Measurements from ENCODE around the gene KCNQ5. TPM values are rescaled to one million over a fixed set of nuclear protein-coding genes. Genes with fewer than 3 reads are reported as not detected.

The KCNQ5 gene
- total RNA-seq, 1 experiment from 2014 or later = 2.0 TPM

DNA sequence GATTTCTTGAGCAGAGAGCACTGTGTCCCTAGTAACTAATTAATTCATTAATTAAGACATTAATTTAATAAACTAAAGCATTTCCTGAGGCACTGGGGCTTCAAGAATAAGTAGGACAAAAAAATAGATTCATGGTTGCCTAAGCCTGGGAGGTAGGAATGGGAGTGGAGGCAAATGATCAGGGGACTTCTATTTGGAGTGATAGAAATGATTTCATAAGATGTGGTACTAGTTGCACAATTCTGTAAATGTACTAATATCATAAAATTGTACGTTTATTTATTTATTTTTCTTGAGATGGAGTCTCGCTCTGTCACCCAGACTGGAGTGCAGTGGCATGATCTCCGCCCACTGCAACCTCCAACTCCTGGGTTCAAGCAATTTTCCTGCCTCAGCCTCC, 316.2 kb downstream of the KCNQ5 start:
- H3K27ac Mint-ChIP-seq = no peak overlapping the region
- TF ChIP-seq ZNF423 (CRISPR knock-in tag; IDR thresholded peaks at IDR 0.05) = no peak
- TF ChIP-seq, protein P1, sequence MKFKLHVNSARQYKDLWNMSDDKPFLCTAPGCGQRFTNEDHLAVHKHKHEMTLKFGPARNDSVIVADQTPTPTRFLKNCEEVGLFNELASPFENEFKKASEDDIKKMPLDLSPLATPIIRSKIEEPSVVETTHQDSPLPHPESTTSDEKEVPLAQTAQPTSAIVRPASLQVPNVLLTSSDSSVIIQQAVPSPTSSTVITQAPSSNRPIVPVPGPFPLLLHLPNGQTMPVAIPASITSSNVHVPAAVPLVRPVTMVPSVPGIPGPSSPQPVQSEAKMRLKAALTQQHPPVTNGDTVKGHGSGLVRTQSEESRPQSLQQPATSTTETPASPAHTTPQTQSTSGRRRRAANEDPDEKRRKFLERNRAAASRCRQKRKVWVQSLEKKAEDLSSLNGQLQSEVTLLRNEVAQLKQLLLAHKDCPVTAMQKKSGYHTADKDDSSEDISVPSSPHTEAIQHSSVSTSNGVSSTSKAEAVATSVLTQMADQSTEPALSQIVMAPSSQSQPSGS (CRISPR knock-in tag; IDR thresholded peaks at IDR 0.05; ENCODE audit: borderline replicate concordance, low read depth) = no peak
- TF ChIP-seq, protein P2, sequence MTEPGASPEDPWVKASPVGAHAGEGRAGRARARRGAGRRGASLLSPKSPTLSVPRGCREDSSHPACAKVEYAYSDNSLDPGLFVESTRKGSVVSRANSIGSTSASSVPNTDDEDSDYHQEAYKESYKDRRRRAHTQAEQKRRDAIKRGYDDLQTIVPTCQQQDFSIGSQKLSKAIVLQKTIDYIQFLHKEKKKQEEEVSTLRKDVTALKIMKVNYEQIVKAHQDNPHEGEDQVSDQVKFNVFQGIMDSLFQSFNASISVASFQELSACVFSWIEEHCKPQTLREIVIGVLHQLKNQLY (CRISPR knock-in tag; IDR thresholded peaks at IDR 0.05) = no peak
- no peak for TF ChIP-seq SMAD4 (CRISPR knock-in tag; IDR thresholded peaks at IDR 0.05)
- TF ChIP-seq, protein P3, sequence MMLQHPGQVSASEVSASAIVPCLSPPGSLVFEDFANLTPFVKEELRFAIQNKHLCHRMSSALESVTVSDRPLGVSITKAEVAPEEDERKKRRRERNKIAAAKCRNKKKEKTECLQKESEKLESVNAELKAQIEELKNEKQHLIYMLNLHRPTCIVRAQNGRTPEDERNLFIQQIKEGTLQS (CRISPR knock-in tag; conservative IDR thresholded peaks at IDR 0.05) = no peak
- TF ChIP-seq ZNF317 (CRISPR knock-in tag; IDR thresholded peaks at IDR 0.05; ENCODE audit: borderline replicate concordance, low read depth) = no peak
- TF ChIP-seq ZNF263 (CRISPR knock-in tag; IDR thresholded peaks at IDR 0.05; ENCODE audit: low read depth) = no peak
- TF ChIP-seq, protein P4, sequence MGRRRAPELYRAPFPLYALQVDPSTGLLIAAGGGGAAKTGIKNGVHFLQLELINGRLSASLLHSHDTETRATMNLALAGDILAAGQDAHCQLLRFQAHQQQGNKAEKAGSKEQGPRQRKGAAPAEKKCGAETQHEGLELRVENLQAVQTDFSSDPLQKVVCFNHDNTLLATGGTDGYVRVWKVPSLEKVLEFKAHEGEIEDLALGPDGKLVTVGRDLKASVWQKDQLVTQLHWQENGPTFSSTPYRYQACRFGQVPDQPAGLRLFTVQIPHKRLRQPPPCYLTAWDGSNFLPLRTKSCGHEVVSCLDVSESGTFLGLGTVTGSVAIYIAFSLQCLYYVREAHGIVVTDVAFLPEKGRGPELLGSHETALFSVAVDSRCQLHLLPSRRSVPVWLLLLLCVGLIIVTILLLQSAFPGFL (CRISPR knock-in tag; IDR thresholded peaks at IDR 0.05; ENCODE audit: borderline replicate concordance) = no peak
- no peak for TF ChIP-seq SOX15 (CRISPR knock-in tag; IDR thresholded peaks at IDR 0.05)
- TF ChIP-seq, protein P5, sequence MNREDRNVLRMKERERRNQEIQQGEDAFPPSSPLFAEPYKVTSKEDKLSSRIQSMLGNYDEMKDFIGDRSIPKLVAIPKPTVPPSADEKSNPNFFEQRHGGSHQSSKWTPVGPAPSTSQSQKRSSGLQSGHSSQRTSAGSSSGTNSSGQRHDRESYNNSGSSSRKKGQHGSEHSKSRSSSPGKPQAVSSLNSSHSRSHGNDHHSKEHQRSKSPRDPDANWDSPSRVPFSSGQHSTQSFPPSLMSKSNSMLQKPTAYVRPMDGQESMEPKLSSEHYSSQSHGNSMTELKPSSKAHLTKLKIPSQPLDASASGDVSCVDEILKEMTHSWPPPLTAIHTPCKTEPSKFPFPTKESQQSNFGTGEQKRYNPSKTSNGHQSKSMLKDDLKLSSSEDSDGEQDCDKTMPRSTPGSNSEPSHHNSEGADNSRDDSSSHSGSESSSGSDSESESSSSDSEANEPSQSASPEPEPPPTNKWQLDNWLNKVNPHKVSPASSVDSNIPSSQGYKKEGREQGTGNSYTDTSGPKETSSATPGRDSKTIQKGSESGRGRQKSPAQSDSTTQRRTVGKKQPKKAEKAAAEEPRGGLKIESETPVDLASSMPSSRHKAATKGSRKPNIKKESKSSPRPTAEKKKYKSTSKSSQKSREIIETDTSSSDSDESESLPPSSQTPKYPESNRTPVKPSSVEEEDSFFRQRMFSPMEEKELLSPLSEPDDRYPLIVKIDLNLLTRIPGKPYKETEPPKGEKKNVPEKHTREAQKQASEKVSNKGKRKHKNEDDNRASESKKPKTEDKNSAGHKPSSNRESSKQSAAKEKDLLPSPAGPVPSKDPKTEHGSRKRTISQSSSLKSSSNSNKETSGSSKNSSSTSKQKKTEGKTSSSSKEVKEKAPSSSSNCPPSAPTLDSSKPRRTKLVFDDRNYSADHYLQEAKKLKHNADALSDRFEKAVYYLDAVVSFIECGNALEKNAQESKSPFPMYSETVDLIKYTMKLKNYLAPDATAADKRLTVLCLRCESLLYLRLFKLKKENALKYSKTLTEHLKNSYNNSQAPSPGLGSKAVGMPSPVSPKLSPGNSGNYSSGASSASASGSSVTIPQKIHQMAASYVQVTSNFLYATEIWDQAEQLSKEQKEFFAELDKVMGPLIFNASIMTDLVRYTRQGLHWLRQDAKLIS (CRISPR knock-in tag; IDR thresholded peaks at IDR 0.05; ENCODE audit: borderline replicate concordance) = no peak
- TF ChIP-seq ELF4 (CRISPR knock-in tag; IDR thresholded peaks at IDR 0.05; ENCODE audit: low read depth) = no peak
- no peak for TF ChIP-seq SP1 (CRISPR knock-in tag; conservative IDR thresholded peaks at IDR 0.05)
- TF ChIP-seq GABPB1 (CRISPR knock-in tag; IDR thresholded peaks at IDR 0.05) = no peak
- TF ChIP-seq, protein P6, sequence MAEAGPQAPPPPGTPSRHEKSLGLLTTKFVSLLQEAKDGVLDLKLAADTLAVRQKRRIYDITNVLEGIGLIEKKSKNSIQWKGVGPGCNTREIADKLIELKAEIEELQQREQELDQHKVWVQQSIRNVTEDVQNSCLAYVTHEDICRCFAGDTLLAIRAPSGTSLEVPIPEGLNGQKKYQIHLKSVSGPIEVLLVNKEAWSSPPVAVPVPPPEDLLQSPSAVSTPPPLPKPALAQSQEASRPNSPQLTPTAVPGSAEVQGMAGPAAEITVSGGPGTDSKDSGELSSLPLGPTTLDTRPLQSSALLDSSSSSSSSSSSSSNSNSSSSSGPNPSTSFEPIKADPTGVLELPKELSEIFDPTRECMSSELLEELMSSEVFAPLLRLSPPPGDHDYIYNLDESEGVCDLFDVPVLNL (CRISPR knock-in tag; IDR thresholded peaks at IDR 0.05; ENCODE audit: borderline replicate concordance, low read depth) = no peak
- no peak for TF ChIP-seq ATF1 (CRISPR knock-in tag; IDR thresholded peaks at IDR 0.05)
- H3K4me1 Mint-ChIP-seq = no peaks in the 10 kb centered on the region
- POLR2A ChIA-PET = no interaction called here
- ATAC-seq (no peak), DNase-seq (ENCODE audit: low spot score) (no peak)
- H3K27me3 Mint-ChIP-seq (ENCODE audit: low read depth) = no peaks in the 10 kb centered on the region
- no peaks in the 10 kb centered on the region for H3K36me3 Mint-ChIP-seq
- CTCF ChIA-PET = no interaction called here
- no peaks in the 10 kb centered on the region for H3K9me3 Mint-ChIP-seq
- H3K4me3 Mint-ChIP-seq = no peak overlapping the region

DNA sequence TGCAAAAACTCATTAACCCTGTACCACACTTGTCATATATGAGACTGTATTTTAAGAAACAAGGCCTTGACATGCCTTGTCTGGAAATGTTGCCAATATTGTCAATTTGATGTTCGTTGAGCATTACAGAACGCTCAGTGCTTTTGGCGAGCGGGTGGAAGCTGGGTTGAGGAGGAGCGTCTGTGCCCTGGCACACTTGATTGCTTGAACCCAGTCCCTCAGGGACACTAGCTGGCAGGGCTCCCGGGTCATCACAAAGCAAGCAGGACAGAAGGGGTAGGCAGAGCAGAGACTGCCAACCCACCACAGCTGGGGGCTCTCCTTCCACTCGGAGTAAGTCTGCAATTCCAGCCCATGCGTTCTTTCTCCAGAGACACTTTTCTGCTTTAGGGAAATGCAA, 317.1 kb downstream of the KCNQ5 start:
- TF ChIP-seq, protein P7, sequence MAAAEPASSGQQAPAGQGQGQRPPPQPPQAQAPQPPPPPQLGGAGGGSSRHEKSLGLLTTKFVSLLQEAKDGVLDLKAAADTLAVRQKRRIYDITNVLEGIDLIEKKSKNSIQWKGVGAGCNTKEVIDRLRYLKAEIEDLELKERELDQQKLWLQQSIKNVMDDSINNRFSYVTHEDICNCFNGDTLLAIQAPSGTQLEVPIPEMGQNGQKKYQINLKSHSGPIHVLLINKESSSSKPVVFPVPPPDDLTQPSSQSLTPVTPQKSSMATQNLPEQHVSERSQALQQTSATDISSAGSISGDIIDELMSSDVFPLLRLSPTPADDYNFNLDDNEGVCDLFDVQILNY (CRISPR knock-in tag; IDR thresholded peaks at IDR 0.05) = no peak
- no peak for TF ChIP-seq NR2C2 (CRISPR knock-in tag; IDR thresholded peaks at IDR 0.05)
- TF ChIP-seq ZNF396 (CRISPR knock-in tag; IDR thresholded peaks at IDR 0.05; ENCODE audit: borderline replicate concordance) = no peak
- TF ChIP-seq, protein P8, sequence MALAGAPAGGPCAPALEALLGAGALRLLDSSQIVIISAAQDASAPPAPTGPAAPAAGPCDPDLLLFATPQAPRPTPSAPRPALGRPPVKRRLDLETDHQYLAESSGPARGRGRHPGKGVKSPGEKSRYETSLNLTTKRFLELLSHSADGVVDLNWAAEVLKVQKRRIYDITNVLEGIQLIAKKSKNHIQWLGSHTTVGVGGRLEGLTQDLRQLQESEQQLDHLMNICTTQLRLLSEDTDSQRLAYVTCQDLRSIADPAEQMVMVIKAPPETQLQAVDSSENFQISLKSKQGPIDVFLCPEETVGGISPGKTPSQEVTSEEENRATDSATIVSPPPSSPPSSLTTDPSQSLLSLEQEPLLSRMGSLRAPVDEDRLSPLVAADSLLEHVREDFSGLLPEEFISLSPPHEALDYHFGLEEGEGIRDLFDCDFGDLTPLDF (CRISPR knock-in tag; IDR thresholded peaks at IDR 0.05) = no peak
- TF ChIP-seq NFYB (CRISPR knock-in tag; conservative IDR thresholded peaks at IDR 0.05; ENCODE audit: low read depth) = no peak
- no peak for TF ChIP-seq FOXJ3 (CRISPR knock-in tag; IDR thresholded peaks at IDR 0.05; ENCODE audit: borderline replicate concordance)
- TF ChIP-seq ELF4 (CRISPR knock-in tag; IDR thresholded peaks at IDR 0.05; ENCODE audit: low read depth) = no peak
- Mint-ChIP-seq H3K9me3 (no peaks in the 10 kb centered on the region), H3K27me3 (ENCODE audit: low read depth) (no peaks in the 10 kb centered on the region), H3K36me3 (no peaks in the 10 kb centered on the region), H3K4me3 (no peak overlapping the region), H3K4me1 (no peaks in the 10 kb centered on the region), H3K27ac (no peak overlapping the region)
- DNase-seq (ENCODE audit: low spot score) (no peak), ATAC-seq (no peak)
- ChIA-PET POLR2A (interaction anchor here (0.6 kb wide), 1 partner anchor 193 kb away, joined by 3 read pairs; no protein-coding TSS in a partner anchor), CTCF (no interaction called here)

Measured in WTC11 (cell line).